C1 segment of cervical spinal cord (tissue), 14 donors: ENCODE data around the gene VKORC1.

Experiments
- DNase-seq, 14 donors: peaks; one replicate each; lab custom pipeline; 2025; lab: John Stamatoyannopoulos, UW

Gene VKORC1

DNA sequence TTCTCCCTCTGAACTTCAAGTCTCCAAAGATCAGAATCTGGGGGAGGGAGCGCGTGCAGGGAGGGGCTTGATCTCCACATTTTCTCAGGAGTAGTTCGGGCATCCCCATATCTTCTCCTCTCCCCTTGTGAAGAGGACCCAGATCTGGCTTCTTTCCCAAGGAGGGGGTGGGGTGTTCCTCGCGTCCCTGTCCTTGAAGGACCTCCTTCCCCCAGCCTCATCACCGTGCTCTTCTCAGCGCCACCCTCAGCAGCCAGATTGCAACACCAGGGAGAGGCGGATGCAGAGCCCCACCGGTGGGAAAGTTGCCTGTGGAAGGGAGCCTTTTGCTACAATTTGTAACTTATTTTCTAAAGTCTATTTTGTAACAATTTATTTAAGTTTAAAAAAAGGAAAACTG is 11.5 kb downstream of the VKORC1 start:
- no peak for DNase-seq

DNA sequence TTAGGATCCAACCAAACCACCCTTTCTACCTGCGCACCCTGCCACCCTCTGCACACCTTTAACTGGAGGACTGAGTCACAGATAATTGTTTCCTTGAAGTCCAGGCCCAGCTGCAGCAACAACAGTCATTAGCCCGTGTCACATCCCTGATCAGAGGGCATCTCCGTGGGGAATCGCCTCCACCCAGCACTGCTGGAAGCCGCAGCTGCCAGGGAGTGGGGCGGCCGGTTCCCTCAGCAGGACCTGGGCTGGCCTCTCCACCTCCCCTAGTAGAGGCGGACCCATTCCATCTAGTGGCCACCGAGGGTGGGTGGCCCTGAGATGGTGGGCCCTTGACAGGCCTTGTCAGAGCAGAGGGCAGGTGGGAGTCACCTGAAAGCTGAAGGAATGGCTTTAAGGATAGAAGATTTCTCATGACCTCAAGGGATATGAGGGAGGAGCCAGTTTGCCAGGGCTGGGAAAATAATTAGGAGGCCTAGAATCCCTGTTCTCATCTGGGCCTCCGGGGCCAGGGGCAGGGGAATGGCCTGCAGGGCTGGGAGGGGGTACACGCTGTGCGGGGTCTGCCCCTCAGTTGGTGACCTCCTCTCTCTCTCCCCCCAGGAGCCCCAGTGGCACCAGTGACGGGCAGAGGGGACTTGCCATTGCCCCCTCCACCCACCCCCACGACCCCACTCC is 12.1 kb downstream of the VKORC1 start:
- DNase-seq, result no peak

- DNase-seq, result peak in 9 of 14 donors; percentile 12 to 69 (median 28)
Observed at GRCh38 chr16:31081428-31082351, 12.9 kb downstream of the VKORC1 start.

- no peak for DNase-seq
Observed at GRCh38 chr16:31080756-31081419, 13.7 kb downstream of the VKORC1 start.

GRCh38 chr16:31080035-31080629 is 14.5 kb downstream of the VKORC1 start:
- no peak for DNase-seq

- DNase-seq, result no peak
Observed at GRCh38 chr16:31079342-31079944, 15.2 kb downstream of the VKORC1 start.

- DNase-seq, result no peak
Observed at GRCh38 chr16:31078597-31079341, 15.8 kb downstream of the VKORC1 start.

DNA sequence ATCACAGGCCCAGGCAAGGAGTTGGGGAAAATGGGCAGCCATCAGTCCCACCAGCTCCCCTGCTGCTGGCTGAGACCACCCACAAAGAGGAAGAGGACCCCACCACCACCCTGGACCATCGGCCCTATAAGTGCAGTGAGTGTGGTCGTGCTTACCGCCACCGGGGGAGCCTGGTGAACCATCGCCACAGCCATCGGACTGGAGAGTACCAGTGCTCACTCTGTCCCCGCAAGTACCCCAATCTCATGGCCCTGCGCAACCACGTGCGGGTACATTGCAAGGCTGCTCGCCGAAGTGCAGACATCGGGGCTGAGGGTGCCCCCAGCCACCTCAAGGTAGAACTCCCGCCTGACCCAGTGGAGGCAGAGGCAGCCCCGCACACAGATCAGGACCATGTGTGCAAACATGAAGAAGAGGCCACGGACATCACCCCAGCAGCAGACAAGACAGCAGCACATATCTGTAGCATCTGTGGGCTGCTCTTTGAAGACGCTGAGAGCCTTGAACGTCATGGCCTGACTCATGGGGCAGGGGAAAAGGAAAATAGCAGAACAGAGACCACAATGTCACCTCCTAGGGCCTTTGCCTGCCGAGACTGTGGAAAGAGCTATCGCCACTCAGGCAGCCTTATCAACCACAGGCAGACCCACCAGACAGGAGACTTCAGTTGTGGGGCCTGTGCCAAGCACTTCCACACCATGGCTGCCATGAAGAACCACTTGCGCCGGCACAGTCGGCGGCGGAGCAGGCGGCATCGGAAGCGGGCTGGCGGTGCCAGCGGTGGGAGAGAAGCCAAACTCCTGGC is 16.8 kb downstream of the VKORC1 start:
- DNase-seq, result no peak

- no peak for DNase-seq
Observed at GRCh38 chr16:31077024-31077423, 17.6 kb downstream of the VKORC1 start.

GRCh38 chr16:31076319-31076718 is 18.3 kb downstream of the VKORC1 start:
- DNase-seq, result no peak

- no peak for DNase-seq
Observed at GRCh38 chr16:31074814-31075183, 19.8 kb downstream of the VKORC1 start.

GRCh38 chr16:31073970-31074813 is 20.4 kb downstream of the VKORC1 start, which contains the start of the genes ZNF646 and ZNF668:
TSS of gene ZNF646 (plus strand) at chr16:31074422. CDS start at chr16:31076325, 1,903 bp downstream.
TSS of gene ZNF668 (minus strand) at chr16:31074240. CDS start at chr16:31064459, 9,781 bp downstream.
- DNase-seq, result peak; percentile 37 to 99 (median 95)

DNA sequence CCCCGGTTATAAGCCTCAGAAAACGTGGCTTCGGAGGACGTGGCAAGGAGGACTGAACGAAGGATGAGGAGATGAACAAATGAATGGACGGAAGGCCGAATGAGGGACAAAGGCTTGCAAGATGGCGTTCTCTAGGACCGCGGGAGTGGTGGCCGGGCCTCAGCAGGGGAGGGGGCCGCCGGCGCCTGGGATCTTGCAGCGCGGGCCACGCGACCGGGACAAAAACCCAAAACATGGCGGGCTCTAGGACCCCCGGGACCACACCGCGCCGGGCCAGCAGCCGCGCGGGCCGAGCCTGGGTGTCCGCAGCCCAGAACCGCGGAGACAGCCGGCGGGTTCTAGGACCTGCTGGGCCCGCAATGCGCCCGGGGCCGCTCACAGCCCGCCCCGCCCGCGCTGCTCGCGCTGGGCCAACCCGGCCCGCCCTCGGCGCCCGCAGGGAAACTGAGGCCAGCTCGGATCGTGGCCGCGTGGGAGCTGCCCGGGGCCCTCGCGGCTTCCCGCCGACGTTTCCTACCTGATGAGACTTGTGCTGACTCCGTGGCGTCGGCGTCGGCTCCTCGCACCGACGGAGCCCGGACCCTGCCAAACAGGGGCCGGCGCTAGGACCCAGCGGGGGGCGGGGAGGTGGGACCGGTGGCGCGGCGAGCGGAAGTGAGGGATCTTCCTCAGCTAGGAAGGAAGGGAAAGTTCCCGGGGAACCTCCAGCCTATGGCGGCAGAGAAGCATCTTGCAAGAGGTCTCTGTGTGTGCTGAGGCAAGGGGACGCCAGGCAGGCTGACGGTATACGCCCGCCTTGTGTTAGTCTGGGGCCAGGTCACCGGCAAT is 21.2 kb downstream of the VKORC1 start:
- peak; percentile 54 to 98 (median 91) for DNase-seq

- peak in 2 of 14 donors; percentile 35 to 47 for DNase-seq
Observed at GRCh38 chr16:31072540-31073141, 22.0 kb downstream of the VKORC1 start.

DNA sequence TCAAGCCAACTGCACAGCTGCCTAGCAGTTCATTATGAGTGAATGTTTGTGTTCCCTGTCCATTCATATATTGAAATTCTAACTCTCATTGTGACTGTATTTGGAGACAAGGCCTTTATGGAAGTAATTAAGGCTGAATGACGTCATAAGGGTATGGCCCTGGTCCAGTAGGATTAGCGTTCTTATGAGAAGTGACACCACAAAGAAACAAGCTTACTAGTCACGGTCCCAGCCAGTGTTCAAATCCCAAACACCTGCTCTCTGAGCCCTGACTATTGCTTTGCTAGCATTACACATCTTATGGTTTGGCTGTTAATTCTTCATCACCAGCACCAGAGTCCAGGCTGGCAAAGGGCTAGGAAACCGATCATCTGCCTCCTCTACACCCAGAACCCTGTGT is 22.7 kb downstream of the VKORC1 start:
- no peak for DNase-seq

DNA sequence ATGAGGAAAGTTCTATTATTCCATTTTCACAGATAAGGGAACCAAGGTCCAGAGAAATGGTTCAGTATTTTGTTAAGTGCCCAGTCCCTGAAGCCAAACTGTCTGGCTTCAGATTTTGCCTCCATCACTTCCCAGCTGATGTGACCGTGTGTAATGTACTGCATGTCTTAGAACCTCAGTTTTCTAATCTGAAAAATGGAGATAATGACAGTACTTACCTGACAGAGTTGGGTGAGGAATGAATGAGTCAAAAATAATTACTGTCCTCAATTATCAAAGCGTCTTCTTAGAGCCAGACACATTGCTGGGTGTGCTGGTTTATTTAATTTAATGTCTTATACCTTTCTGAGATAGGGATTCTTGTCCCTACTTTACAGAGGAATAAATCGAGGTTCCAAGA is 27.3 kb downstream of the VKORC1 start:
- no peak for DNase-seq

DNA sequence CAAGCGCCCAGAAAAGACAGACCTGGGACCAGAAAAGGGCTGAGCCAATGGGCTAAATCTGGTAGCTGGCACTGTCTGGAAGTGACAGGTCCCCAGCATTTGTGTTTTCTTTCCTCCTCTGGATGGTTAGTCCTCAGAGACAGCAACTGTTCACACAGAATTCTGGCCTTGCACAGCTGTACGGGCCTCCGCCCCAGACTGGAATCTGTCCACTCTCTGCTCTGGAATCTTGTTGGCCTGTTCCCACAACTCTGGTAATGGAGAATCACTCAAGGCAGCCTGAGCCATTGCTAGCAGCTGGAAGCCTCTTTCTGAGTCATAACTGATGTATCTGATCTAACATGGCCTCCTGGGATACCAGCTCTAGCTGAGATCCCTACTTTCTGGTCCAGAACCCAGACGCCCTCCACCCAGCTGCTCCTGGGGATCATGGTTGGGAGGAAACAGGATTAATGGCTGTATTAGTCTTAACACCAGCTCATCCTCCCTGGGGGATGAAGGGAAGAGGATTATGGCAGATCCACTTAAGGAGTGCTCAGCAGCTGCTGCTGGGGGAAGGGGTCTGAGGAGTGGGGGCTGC is 29.6 kb downstream of the VKORC1 start:
- DNase-seq, result no peak
